ENCODE results near the gene GALNT2.
A peak's percentile ranks its signal among the peaks of the same experiment; 100 is the strongest.

Gene GALNT2

DNA sequence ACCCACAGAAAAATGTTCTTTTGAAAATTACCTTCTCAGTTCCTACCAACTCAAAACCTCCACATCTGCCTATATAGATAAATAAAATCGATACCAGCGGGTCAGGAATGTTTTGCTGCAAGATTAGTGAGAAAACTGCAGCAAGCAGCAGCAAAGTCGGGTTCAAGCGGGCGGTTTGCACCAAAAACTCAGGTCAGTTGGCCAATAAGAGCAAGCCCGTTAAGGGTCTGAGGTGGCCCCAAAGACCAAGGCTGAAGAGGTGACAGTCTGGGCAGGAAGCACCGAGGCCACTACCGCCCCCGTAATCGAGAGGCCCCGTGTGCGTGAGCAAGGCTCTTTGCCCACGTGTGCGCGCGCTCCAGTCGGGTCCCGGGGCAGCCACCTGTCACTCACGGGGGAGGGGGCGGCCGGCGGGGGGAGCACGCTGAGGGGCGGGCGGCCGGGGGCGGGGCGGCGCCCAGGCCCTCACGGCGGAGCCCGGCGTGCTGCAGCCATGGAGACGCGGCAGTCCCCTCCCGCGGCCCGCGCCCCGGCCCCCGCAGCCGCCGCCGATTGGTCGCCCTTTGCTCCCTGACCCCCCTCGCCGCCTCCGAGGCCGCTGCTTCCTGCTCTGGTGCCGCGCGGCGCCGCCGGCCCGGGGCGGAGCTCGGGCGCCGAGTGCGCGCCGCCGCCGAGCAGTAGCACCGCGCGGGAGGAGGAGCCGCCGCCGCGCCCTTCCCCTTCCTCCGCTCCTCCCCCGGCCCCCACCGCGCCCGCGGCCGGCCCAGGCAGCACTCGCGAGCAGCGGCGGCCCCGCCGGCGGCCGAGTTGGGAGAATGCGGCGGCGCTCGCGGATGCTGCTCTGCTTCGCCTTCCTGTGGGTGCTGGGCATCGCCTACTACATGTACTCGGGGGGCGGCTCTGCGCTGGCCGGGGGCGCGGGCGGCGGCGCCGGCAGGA lies at the start of gene GALNT2:
Gene GALNT2, plus strand, starts transcription at position 773 of the 939 bp plus-strand sequence. Its CDS starts 43 bp downstream, at position 816.
- DNase-seq, result peak; percentile 84

DNA sequence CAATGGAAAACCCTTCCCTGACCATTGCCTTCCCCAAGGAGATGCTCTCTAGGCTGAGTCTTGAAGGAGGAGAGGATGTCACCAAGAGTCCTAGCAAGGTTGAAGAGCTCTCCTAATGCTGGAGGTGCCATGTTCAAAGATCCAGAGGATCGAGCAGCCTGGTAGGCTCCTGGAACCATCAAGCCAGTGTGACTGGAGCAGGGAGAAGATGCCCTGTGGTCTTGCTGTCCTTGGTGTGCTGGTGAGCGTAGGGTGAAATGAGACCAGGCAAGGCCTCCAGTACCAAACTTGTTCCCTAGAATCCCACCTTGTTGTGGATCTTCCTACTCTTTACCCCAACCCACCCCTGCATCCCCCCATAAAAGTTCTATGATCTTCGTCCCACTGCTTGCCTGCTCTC lies 46.6 kb upstream of the GALNT2 start:
- DNase-seq, result no peak

GRCh38 chr1:230022666-230023380 lies 44.2 kb upstream of the GALNT2 start:
- DNase-seq, result no peak

GRCh38 chr1:230025686-230026085 lies 41.4 kb upstream of the GALNT2 start:
- DNase-seq, result no peak

GRCh38 chr1:230026139-230026538 lies 40.9 kb upstream of the GALNT2 start:
- DNase-seq, result no peak

DNA sequence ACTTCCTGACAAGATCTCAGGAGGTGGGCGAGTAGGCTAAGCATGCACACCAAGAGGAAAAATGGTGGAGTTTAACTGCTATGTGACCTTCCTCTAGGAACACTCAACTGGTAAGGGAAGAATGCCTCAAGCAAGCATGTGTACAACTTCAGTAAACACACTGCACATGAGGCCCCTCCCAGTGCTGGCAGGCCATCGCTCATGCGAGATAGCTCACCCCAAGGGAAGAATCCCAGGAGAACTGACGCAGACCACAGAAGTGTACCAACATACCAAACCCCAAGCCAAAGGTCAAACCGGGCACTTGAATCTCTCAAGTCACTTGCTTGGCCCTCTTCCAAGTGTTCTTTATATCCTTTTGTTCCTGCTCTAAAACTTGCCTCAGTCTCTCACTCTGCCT lies 40.5 kb upstream of the GALNT2 start:
- no peak for DNase-seq

DNA sequence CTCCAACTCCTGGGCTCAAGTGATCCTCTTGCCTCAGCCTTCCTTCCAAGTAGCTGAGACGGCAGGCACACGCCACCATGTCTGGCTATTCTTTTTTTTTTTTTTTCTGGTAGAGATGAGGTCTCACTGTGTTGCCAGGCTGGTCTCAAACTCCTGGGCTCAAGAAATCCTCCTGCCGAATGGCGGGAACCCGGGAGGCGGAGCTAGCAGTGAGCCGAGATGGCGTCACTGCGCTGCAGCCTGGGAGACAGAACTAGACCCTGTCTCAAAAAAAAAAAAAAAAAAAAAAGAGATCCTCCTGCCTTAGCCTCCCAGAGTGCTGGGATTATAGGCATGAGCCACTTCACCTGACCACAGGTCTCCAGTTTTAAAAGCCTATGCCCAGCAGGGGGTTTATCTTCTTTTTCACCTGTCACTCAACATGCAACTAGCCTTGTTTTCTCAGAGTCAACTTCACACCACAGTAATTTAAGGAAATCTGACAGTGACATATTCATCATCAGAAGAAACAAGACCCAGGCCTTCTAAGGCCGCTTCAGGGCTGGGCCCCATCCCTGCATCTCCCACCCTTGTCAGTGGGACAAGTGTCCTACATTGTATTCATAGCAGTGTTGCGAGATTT lies 38.3 kb upstream of the GALNT2 start:
- no peak for DNase-seq

DNA sequence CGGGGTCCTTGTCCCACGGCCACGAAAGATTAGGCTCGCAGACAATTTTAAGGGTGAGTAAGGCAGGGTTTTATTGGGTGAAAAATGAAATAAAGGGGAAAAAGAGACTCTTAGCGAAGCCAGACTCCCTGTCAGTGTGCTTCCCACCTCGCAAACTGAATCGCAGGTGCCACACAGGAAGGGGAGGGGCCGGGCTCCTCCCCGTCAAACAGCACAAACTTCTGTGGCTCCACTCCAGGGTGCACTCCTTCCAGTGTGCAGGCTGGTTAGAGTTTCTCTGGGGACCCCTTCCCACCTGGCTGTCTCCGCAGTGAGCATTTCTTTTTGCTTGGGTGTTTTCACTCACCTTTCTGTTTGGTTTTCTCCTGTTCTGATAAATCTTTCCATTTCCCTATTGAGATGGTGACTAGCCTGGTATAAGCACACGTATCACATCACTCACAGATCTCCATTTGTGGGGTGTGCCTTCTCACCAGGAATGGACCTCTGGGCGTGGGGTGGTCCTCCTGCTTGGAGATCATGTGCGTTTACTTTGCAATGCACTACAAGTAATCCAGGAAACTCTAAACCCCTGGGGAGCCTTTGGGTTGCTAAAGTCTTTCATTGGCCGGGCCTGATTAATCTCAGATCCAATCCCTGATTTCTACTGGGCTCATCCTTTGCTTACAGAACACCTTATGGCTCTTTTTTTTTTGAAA lies 37.6 kb upstream of the GALNT2 start:
- no peak for DNase-seq

GRCh38 chr1:230030122-230030821 lies 36.8 kb upstream of the GALNT2 start:
- no peak for DNase-seq

DNA sequence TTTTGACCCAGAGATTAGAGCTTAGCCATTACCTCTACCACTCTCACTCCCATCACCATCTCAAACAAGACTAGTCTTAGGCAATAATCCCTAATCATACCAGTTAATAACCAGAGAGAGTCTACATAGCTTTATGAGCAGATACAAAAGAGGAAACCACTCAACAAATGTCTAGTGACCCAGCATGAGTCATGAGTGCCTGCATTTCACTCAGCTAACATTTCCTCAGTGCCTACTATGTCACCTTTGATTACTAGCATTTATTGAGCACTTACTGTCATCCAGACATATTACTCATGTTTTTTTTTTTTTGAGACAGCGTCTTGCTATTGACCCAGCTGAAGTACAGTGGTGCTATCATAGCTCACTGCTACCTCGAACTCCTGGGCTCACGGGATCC lies 35.9 kb upstream of the GALNT2 start:
- DNase-seq, result no peak

DNA sequence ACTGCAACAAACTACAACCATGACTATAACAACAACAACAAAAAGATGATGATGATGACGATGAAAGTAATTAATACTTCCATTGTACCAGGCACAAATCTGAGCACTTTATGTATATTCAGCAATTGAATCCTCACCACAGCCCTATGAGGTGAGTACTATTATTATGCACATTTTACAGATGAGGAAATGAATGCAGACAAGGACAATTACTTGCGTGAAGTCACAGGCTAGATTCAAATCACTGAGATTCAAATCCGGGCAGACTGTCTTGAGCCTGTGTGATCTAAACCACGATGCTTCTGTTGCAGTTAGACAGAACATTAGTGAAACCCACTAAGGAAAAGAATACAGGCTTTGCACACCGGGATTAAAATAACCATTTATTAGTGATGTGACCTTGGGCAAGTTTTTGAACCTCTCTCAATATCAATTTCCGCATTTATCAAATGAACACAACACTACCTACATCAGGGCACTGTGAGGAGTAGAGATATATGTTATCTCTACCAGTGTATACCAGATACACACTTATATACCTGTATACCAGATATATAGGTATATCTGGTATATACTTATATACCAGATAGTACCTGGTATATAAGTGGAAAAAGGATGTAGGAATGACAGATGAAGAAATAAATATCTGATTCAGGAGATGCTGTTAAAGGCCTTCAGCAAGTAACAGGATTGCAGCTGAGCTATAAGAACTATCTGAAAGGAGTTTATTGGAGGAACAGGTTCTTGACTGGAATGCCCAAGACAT lies 34.3 kb upstream of the GALNT2 start:
- no peak for DNase-seq

- no peak for DNase-seq
Measured at GRCh38 chr1:230037261-230037660, 29.8 kb upstream of the GALNT2 start.

- DNase-seq, result no peak
Measured at GRCh38 chr1:230040440-230040839, 26.6 kb upstream of the GALNT2 start.

- no peak for DNase-seq
Measured at GRCh38 chr1:230043081-230043480, 24.0 kb upstream of the GALNT2 start.

GRCh38 chr1:230044729-230045128 lies 22.3 kb upstream of the GALNT2 start:
- DNase-seq, result no peak

DNA sequence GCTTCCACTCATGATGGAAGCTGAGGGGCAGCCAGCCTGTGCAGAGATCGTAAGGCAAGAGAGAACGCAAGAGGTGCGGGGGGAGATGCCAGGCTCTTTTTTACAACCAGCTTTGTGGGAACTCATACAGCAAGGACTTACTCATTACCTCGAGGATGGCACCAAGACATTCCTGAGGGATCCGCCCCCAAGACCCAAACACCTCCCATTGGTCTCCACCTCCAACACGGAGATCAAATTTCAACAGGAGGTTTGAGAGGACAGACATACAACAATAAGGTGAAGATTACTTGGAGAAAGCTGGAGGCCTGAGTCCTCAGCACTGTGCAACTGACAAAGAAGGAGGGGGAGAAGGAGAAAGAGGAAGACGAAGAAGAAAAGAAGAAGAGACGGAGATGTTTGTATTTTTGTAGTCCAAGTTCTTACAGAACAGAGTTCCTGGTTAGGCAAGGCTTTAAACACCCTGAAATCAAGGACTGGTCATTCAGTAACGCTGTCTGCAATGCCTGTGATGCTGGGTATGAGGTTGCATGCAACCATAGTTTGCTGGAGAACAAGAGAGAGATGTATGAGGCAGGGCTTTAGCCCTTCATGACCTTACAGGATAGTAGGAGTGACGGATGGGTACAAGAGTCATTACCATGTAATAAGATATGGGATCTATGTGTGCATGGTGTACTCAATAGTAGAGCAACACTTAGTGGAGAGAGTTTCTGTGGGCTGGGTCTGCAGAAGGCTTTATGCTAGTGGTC lies 19.7 kb upstream of the GALNT2 start:
- DNase-seq, result no peak

- no peak for DNase-seq
Measured at GRCh38 chr1:230048322-230048721, 18.7 kb upstream of the GALNT2 start.

GRCh38 chr1:230048922-230049321 lies 18.1 kb upstream of the GALNT2 start:
- DNase-seq, result no peak

- no peak for DNase-seq
Measured at GRCh38 chr1:230049731-230050130, 17.3 kb upstream of the GALNT2 start.

DNA sequence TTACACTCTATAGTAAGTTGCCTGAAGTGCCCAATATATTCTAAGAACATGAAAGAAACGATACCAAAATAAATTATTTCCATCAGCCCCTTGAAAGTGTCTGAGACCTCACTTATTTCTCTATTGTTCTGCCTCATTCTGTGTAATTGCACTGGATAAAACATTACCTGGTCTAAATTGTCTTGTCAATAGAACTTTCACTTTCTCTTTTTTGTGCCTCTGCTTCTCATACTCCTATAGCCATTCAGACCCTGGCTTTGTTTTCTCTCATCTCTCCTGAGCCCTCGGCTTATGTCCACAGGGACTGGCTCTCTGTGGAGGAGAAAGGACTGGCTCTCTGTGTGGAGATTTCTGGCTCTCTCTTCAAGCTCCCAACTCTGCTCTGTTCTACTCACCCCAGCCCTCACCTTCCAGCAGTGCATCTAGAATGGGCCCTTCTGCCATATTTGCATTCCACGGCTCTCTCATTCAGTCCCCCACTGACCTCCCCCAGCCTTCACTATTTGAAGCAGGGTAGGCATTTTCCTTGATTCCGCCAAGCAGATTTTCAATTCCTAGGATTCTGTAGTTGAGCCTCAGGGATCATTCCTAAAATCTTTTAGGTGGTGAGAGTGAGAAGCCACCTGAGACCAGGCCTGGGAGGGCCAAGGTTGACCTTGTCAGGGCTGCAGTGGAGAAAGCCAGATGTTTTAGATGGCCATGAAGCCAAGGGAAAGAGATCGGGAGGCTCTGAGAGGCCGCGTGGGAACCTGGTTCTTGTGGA lies 15.9 kb upstream of the GALNT2 start:
- DNase-seq, result no peak
